ENCODE results near the gene MTHFSD. TPM values are rescaled to one million over a fixed set of nuclear protein-coding genes. Genes with fewer than 3 reads are reported as not detected.

Gene MTHFSD
- total RNA-seq, 5 donors from 2014 or later (not counting 1 experiment from before 2014, with no cell fraction given): 18.0 to 39.6 (median 34.9) TPM

DNA sequence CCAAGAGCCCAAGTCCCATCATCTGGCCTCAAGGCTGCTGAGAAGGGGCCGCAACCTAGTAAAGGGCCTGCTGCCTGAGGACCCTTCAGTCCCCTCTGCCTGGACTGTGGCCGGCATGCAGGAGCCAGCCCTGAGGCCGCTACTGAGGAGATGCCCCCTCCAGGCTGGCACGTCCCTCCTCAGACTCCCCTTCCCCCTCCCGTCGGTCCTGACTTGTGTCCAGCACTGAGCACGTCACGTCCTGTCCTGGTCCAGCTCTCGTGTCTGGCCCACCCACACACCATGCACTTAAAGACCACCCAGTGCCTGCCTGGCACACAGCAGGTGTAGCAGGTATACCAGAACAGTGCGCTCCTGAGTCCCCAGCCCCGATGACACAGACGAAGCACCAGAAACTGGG, 9.6 kb downstream of the MTHFSD start:
- Histone ChIP-seq H3K9me3 (no peaks in the 10 kb centered on the region), H3K27ac (ENCODE audit: low read length) (no peak overlapping the region), H3K4me1 (ENCODE audit: control insufficient read depth in 1 of 2, extremely low read depth in 1 of 2, insufficient read depth in 2 of 2, low read length in 2 of 2) (no peaks in the 10 kb centered on the region), H3K36me3 (ENCODE audit: control insufficient read depth in 2 of 2, extremely low read depth in 1 of 2, insufficient read depth in 1 of 2, low read length in 1 of 2) (peaks cover 21 to 69% of the 10 kb centered on the region in 2 donors), H3K4me3 (ENCODE audit: control insufficient read depth in 1 of 2, extremely low read depth in 1 of 2, low read length in 1 of 2) (no peak overlapping the region), H3K27me3 (replicated peaks in 1 of 2; ENCODE audit: control insufficient read depth in 2 of 2, extremely low read depth in 1 of 2, insufficient read depth in 2 of 2, low read length in 1 of 2) (no peaks in the 10 kb centered on the region)
- POLR2A ChIA-PET: no interaction called here
- no peak overlapping the region for H3K27ac Mint-ChIP-seq
- no peaks in the 10 kb centered on the region for H3K9me3 Mint-ChIP-seq
- DNase-seq (no peak), ATAC-seq (replicated peaks in 1 of 4) (no peak)
- 85% methylated on average over 10 of the region's 12 CpGs for WGBS (ENCODE audit: insufficient coverage)
- CTCF ChIA-PET: no interaction called here
- peaks cover 0 to 4% (median 0%) of the 10 kb centered on the region in 3 donors for H3K4me1 Mint-ChIP-seq
- H3K27me3 Mint-ChIP-seq: no peaks in the 10 kb centered on the region
- peaks cover 70% of the 10 kb centered on the region for H3K36me3 Mint-ChIP-seq
- H3K4me3 Mint-ChIP-seq: no peak overlapping the region

DNA sequence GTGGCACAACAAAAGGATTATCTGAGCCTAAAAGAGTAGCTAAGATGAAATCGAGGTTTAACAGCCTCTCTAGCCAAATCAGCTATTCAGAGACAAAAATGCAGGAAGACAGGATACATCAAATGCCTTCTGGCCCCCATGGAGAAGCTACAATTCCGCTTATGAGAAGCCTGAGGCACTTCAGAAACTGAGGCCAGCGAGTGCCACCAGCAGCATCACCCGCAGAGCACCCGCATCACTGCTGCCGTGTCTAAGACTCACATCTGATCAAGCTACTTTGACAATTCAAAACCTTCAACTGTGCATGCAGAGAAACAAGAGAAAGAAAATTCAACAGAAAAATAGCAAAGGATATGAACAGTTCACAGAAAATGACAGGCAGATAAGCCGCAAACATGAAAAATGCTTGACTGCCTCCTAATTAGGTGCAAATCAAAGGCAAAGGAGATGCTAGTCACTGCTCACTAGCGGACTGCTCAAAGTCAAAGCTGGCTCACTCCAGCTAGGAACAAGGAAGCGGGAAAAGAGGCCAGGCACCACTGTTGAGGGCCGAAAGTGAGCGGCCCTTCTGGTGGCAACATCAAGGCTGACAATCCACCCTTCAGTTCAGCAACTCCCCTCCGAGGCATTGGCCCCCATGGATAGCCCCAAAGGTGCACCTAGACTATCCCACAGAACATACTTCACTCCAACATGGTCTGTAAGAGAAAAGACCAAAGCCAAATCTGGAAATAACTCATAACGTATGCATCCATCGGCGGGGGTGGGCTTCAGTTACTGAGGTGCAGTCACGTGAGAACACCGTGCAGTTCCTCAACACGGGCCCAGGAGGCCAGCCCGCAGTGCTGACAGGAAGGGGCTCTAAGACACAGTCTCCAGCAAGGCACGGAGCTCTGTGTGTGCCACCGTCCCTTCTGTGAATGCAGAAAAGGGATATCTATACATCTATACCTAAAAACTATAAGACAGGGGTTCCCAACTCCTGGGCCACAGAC, 12.0 kb downstream of the MTHFSD start:
- Mint-ChIP-seq H3K27ac (no peak overlapping the region), H3K4me1 (peaks cover 0 to 4% (median 0%) of the 10 kb centered on the region in 3 donors)

DNA sequence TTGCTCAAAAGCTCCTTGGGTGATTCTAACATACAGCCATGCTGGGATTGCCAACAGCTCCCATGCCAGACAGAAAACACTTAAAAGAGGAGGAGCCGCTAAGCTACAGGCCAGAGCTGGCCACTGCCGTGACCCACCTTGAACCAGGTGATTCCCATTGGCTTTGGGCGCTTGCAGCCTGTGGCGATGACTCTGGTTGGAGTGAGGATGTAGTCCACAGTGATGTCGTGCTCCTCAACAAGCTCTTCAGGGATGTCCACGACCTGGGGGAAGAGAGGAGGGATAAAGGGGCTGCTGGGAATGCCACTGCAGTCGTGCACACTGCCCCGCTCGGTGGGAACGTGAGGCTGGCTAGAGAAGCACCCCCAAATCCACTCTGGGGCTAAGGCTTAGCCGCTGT, 13.5 kb downstream of the MTHFSD start:
- WGBS (ENCODE audit: insufficient coverage): 96% methylated on average over 5 of the region's 11 CpGs
- Histone ChIP-seq H3K27ac (ENCODE audit: low read length) (no peak overlapping the region), H3K36me3 (ENCODE audit: control insufficient read depth in 2 of 2, extremely low read depth in 1 of 2, insufficient read depth in 1 of 2, low read length in 1 of 2) (peaks cover 33 to 78% of the 10 kb centered on the region in 2 donors), H3K4me1 (ENCODE audit: control insufficient read depth in 1 of 2, extremely low read depth in 1 of 2, insufficient read depth in 2 of 2, low read length in 2 of 2) (no peaks in the 10 kb centered on the region), H3K4me3 (ENCODE audit: control insufficient read depth in 1 of 2, extremely low read depth in 1 of 2, low read length in 1 of 2) (no peak overlapping the region), H3K27me3 (replicated peaks in 1 of 2; ENCODE audit: control insufficient read depth in 2 of 2, extremely low read depth in 1 of 2, insufficient read depth in 2 of 2, low read length in 1 of 2) (no peaks in the 10 kb centered on the region), H3K9me3 (no peaks in the 10 kb centered on the region)
- POLR2A ChIA-PET: no interaction called here
- no peak overlapping the region for H3K4me3 Mint-ChIP-seq
- ATAC-seq (replicated peaks in 1 of 4) (no peak), DNase-seq (no peak)
- no peaks in the 10 kb centered on the region for H3K27me3 Mint-ChIP-seq
- peaks cover 0 to 4% (median 0%) of the 10 kb centered on the region in 3 donors for H3K4me1 Mint-ChIP-seq
- peaks cover 75% of the 10 kb centered on the region for H3K36me3 Mint-ChIP-seq
- H3K9me3 Mint-ChIP-seq: no peaks in the 10 kb centered on the region
- no peak overlapping the region for H3K27ac Mint-ChIP-seq
- CTCF ChIA-PET: no interaction called here

More for the DNA sequence above, 12.0 kb downstream of the MTHFSD start:
- Histone ChIP-seq H3K27ac (ENCODE audit: low read length) (no peak overlapping the region), H3K4me1 (ENCODE audit: control insufficient read depth in 1 of 2, extremely low read depth in 1 of 2, insufficient read depth in 2 of 2, low read length in 2 of 2) (no peaks in the 10 kb centered on the region), H3K4me3 (ENCODE audit: control insufficient read depth in 1 of 2, extremely low read depth in 1 of 2, low read length in 1 of 2) (no peak overlapping the region), H3K9me3 (no peaks in the 10 kb centered on the region), H3K36me3 (ENCODE audit: control insufficient read depth in 2 of 2, extremely low read depth in 1 of 2, insufficient read depth in 1 of 2, low read length in 1 of 2) (peaks cover 31 to 82% of the 10 kb centered on the region in 2 donors), H3K27me3 (replicated peaks in 1 of 2; ENCODE audit: control insufficient read depth in 2 of 2, extremely low read depth in 1 of 2, insufficient read depth in 2 of 2, low read length in 1 of 2) (no peaks in the 10 kb centered on the region)
- DNase-seq: no peak
- H3K36me3 Mint-ChIP-seq: peaks cover 78% of the 10 kb centered on the region
- CTCF ChIA-PET: no interaction called here
- no peaks in the 10 kb centered on the region for H3K27me3 Mint-ChIP-seq
- POLR2A ChIA-PET: no interaction called here
- ATAC-seq (replicated peaks in 1 of 4): no peak
- 91% methylated on average over 11 of the region's 21 CpGs for whole genome bisulfite sequencing (ENCODE audit: insufficient coverage)
- H3K4me3 Mint-ChIP-seq: no peak overlapping the region
- no peaks in the 10 kb centered on the region for H3K9me3 Mint-ChIP-seq

DNA sequence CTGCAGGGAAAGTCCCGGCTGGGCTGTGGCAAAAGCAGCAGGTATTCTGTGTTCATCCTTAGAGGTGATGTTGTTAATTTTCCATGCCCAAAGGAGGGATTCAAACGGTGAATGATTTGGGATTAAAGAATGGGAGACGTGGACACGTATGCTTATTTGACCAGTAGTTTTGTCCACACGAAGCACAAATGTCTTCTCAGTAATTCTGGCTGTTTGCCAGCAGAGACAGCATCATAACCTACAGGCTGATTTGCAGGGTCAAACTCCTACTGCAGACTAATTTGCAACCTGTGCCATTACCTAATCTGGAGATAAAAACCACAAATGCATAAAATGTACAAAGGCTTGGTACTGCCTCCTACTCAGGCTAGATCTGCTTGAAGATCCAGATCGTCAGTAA, 14.1 kb downstream of the MTHFSD start:
- no peaks in the 10 kb centered on the region for H3K9me3 Mint-ChIP-seq
- ChIA-PET POLR2A (no interaction called here), CTCF (no interaction called here)
- Histone ChIP-seq H3K27me3 (replicated peaks in 1 of 2; ENCODE audit: control insufficient read depth in 2 of 2, extremely low read depth in 1 of 2, insufficient read depth in 2 of 2, low read length in 1 of 2) (no peaks in the 10 kb centered on the region), H3K4me1 (ENCODE audit: control insufficient read depth in 1 of 2, extremely low read depth in 1 of 2, insufficient read depth in 2 of 2, low read length in 2 of 2) (no peaks in the 10 kb centered on the region), H3K27ac (ENCODE audit: low read length) (no peak overlapping the region), H3K4me3 (ENCODE audit: control insufficient read depth in 1 of 2, extremely low read depth in 1 of 2, low read length in 1 of 2) (no peak overlapping the region), H3K9me3 (no peaks in the 10 kb centered on the region), H3K36me3 (ENCODE audit: control insufficient read depth in 2 of 2, extremely low read depth in 1 of 2, insufficient read depth in 1 of 2, low read length in 1 of 2) (peaks cover 32 to 74% of the 10 kb centered on the region in 2 donors)
- 97% methylated on average over 5 of the region's 6 CpGs for WGBS (ENCODE audit: insufficient coverage)
- no peaks in the 10 kb centered on the region for H3K27me3 Mint-ChIP-seq
- ATAC-seq (replicated peaks in 1 of 4) (no peak), DNase-seq (no peak)
- no peak overlapping the region for H3K27ac Mint-ChIP-seq
- H3K4me3 Mint-ChIP-seq: no peak overlapping the region
- H3K4me1 Mint-ChIP-seq: peaks cover 0 to 4% (median 0%) of the 10 kb centered on the region in 3 donors
- peaks cover 68% of the 10 kb centered on the region for H3K36me3 Mint-ChIP-seq

DNA sequence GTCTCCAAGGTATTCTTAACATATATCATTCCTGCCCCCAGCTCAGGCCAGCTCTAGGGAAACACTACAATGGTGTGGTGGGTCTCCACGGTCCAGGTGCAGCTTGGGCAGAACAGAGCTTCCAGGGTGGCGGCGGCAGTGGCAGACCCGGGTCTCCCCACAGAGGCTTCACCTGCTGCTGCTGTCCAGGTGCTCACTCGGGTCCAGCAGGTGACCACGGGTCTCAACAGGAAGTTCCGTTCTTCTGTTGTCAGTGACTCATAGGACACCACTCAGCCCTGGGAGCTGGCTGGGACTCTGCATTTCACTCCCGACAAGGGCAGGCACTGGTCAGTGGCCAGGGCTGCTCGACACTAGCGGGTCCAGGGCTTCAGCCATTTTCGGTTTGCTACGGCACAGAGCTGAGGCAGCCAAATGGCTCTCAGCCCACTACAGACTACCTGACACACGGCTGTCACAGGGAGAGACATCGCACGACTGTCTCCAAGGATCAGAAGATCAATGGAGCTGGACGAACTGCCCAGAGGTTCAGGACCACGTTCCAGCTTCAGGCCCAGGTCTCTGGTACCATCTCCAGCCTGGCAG, 16.7 kb downstream of the MTHFSD start:
- no peak overlapping the region for H3K27ac Mint-ChIP-seq
- Histone ChIP-seq H3K4me1 (ENCODE audit: control insufficient read depth in 1 of 2, extremely low read depth in 1 of 2, insufficient read depth in 2 of 2, low read length in 2 of 2) (no peaks in the 10 kb centered on the region), H3K9me3 (no peaks in the 10 kb centered on the region), H3K27ac (ENCODE audit: low read length) (no peak overlapping the region), H3K27me3 (replicated peaks in 1 of 2; ENCODE audit: control insufficient read depth in 2 of 2, extremely low read depth in 1 of 2, insufficient read depth in 2 of 2, low read length in 1 of 2) (no peaks in the 10 kb centered on the region), H3K4me3 (ENCODE audit: control insufficient read depth in 1 of 2, extremely low read depth in 1 of 2, low read length in 1 of 2) (no peak overlapping the region), H3K36me3 (ENCODE audit: control insufficient read depth in 2 of 2, extremely low read depth in 1 of 2, insufficient read depth in 1 of 2, low read length in 1 of 2) (peaks cover 18 to 63% of the 10 kb centered on the region in 2 donors)
- no peaks in the 10 kb centered on the region for H3K9me3 Mint-ChIP-seq
- DNase-seq (no peak), ATAC-seq (replicated peaks in 1 of 4) (no peak)
- no peaks in the 10 kb centered on the region for H3K4me1 Mint-ChIP-seq
- H3K4me3 Mint-ChIP-seq: no peak overlapping the region
- ChIA-PET POLR2A (no interaction called here), CTCF (no interaction called here)
- H3K27me3 Mint-ChIP-seq: no peaks in the 10 kb centered on the region
- peaks cover 46% of the 10 kb centered on the region for H3K36me3 Mint-ChIP-seq
- 92% methylated on average over 15 of the region's 17 CpGs for whole genome bisulfite sequencing (ENCODE audit: insufficient coverage)

DNA sequence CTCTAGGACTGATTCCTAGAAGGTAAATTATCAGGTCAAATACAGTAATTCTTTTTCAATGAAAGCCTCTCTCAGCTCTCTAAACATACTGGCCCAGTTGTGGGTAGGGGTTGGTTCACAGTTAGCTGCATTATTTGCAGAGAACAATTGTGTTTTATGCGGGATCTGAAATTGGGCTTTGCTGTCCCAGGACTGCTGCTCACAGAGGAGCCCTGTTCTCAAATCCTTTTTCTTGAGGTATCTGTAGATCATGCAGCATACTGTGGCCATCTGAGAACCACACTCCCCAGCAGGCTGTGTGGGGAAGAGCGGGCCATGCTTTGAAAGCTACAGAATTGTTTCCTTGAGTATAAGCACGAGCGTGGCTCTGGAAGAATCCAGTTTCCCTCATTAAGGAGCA, 17.5 kb downstream of the MTHFSD start:
- no peak overlapping the region for H3K27ac ChIP-seq (ENCODE audit: low read length)
- H3K9me3 ChIP-seq: no peaks in the 10 kb centered on the region
- Mint-ChIP-seq H3K27ac (no peak overlapping the region), H3K27me3 (no peaks in the 10 kb centered on the region), H3K4me3 (no peak overlapping the region), H3K9me3 (no peaks in the 10 kb centered on the region), H3K36me3 (peaks cover 38% of the 10 kb centered on the region), H3K4me1 (no peaks in the 10 kb centered on the region)
- no peaks in the 10 kb centered on the region for H3K27me3 ChIP-seq (replicated peaks in 1 of 2; ENCODE audit: control insufficient read depth in 2 of 2, extremely low read depth in 1 of 2, insufficient read depth in 2 of 2, low read length in 1 of 2)
- 97% methylated on average over 4 of the region's 4 CpGs for WGBS (ENCODE audit: insufficient coverage)
- no peak overlapping the region for H3K4me3 ChIP-seq (ENCODE audit: control insufficient read depth in 1 of 2, extremely low read depth in 1 of 2, low read length in 1 of 2)
- POLR2A ChIA-PET: no interaction called here
- no peak for ATAC-seq (replicated peaks in 1 of 4)
- peaks cover 18 to 55% of the 10 kb centered on the region in 2 donors for H3K36me3 ChIP-seq (ENCODE audit: control insufficient read depth in 2 of 2, extremely low read depth in 1 of 2, insufficient read depth in 1 of 2, low read length in 1 of 2)
- DNase-seq: no peak
- H3K4me1 ChIP-seq (ENCODE audit: control insufficient read depth in 1 of 2, extremely low read depth in 1 of 2, insufficient read depth in 2 of 2, low read length in 2 of 2): no peaks in the 10 kb centered on the region
- CTCF ChIA-PET: no interaction called here
